Gastroesophageal sphincter (tissue), 4 donors: ENCODE measurements around the gene SESTD1. TPM values are rescaled to one million over a fixed set of nuclear protein-coding genes. Genes with fewer than 3 reads are reported as not detected.

Source experiments
- ATAC-seq: fragments of 150-250 bp; one replicate; pipeline ENCODE4 v1.9.1; 2016; ENCODE audit warnings: mild to moderate bottlenecking, moderate library complexity
- H3K27ac ChIP-seq, 4 donors: fragments of 200-600 bp; sonication (generic) in 3 of 4; 1 replicate in 3 of 4; 2 replicates in 1 of 4; pipeline ENCODE4 v1.5.1; 2016 to 2019
- H3K27me3 ChIP-seq: fragments of 200-600 bp; sonication (generic); one replicate; pipeline ENCODE4 v1.5.1; 2019
- H3K36me3 ChIP-seq, 2 donors: fragments of 200-600 bp; sonication (generic); one replicate each; pipeline ENCODE4 v1.5.1; 2019; ENCODE audit warnings: control low read depth in 1 of 2
- H3K4me1 ChIP-seq, 3 donors: fragments of 200-600 bp; sonication (generic); 1 replicate in 2 of 3; 2 replicates in 1 of 3; pipeline ENCODE4 v1.5.1; 2016 to 2019; ENCODE audit warnings: control low read depth in 2 of 3
- H3K4me3 ChIP-seq, 2 donors: fragments of 200-600 bp; sonication (generic); one replicate each; pipeline ENCODE4 v1.5.1; 2019; ENCODE audit warnings: mild to moderate bottlenecking in 1 of 2, moderate library complexity in 1 of 2
- H3K9me3 ChIP-seq, 3 donors: fragments of 200-600 bp; sonication (generic); one replicate each; pipeline ENCODE4 v1.5.1; 2017 to 2019; ENCODE audit warnings: control low read depth in 2 of 3
- CTCF ChIP-seq, 4 experiments: fragments of 200-600 bp in 2 of 4; fragments of 450-650 bp in 2 of 4; sonication (generic) in 1 of 4; IDR thresholded peaks; one replicate each; pipeline ENCODE4 v1.5.1; 2017 to 2019; ENCODE audit warnings: antibody characterized with exemption in 4 of 4, mild to moderate bottlenecking in 2 of 4, moderate library complexity in 2 of 4
- EP300 ChIP-seq: sonication (generic); formaldehyde crosslinking; IDR thresholded peaks from one replicate; pipeline ENCODE4 v1.6.1; 2017; ENCODE audit warnings: antibody characterized with exemption, mild to moderate bottlenecking
- POLR2A ChIP-seq, 2 donors: fragments of 450-650 bp; IDR thresholded peaks; one replicate each; pipeline ENCODE4 v1.6.1; 2017; ENCODE audit warnings: antibody characterized with exemption in 2 of 2, mild to moderate bottlenecking in 2 of 2, moderate library complexity in 1 of 2
- POLR2AphosphoS5 ChIP-seq: sonication (generic); formaldehyde crosslinking; IDR thresholded peaks from one replicate; pipeline ENCODE4 v1.6.1; 2017; ENCODE audit warnings: antibody characterized with exemption
- WGBS, 2 donors: methylation state at CpG; one replicate each; pipeline ENCODE4 v1.1.5; 2018; ENCODE audit warnings: low coverage in 1 of 2; 5-methylcytosine and 5-hydroxymethylcytosine counted together
- total RNA-seq, 4 donors: library from RNA; depleted of rRNA; stranded (reverse); fragments of >200 nt; gene quantifications; one replicate each; pipeline ENCODE4 v1.1.0, GENCODE V29; 2016

SESTD1 gene
- total RNA-seq, 4 donors from 2014 or later = 47.9 to 103 (median 68.5) TPM

GRCh38 chr2:179072527-179072926, 192.1 kb downstream of the SESTD1 start:
- Histone ChIP-seq H3K36me3 (no peaks in the 10 kb centered on the region), H3K27ac (no peak overlapping the region), H3K4me1 (no peaks in the 10 kb centered on the region), H3K9me3 (peaks cover 0 to 8% (median 0%) of the 10 kb centered on the region in 3 donors), H3K4me3 (no peak overlapping the region), H3K27me3 (no peaks in the 10 kb centered on the region)
- WGBS, 2 donors = 50 to 77% methylated on average over 2 to 3 of the region's 3 CpGs
- TF ChIP-seq POLR2AphosphoS5 (no peak), EP300 (no peak), POLR2A (IDR thresholded peaks at IDR 0.05) (no peak), CTCF (IDR thresholded peaks at IDR 0.05) (no peak)
- ATAC-seq = no peak

DNA sequence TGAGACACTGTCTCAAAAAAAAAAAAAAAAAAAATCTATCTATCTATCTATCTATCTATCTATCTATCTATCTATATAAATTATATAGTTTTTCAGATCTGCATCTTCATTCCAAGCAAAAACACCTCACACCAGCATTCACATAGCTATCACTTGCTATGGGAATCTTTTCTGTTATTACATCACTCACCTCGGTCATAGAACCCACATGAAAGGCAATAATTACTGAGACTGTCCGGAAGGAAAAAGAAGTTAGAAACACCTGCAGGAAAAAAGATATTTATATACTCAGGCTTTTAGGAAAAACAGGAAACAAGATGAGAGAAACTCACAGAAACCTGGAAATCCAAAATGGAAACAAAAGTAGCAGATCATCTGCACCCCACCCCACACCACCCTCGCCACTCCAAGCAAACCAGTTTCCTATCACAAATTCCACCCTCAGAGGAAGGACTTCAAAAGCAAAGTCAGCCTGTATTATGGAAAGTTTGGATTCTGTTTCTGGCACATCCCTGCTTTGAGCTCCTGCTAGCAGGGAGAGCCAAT, 192.7 kb downstream of the SESTD1 start:
- ATAC-seq = no peak
- WGBS, 2 donors = 49 to 64% methylated on average over 3 of the region's 3 CpGs
- TF ChIP-seq CTCF (IDR thresholded peaks at IDR 0.05) (no peak), POLR2AphosphoS5 (no peak), POLR2A (IDR thresholded peaks at IDR 0.05) (no peak), EP300 (no peak)
- H3K4me1 ChIP-seq = no peaks in the 10 kb centered on the region
- no peak overlapping the region for H3K4me3 ChIP-seq
- no peak overlapping the region for H3K27ac ChIP-seq
- H3K27me3 ChIP-seq = no peaks in the 10 kb centered on the region
- H3K36me3 ChIP-seq = no peaks in the 10 kb centered on the region
- H3K9me3 ChIP-seq = peaks cover 0 to 8% (median 0%) of the 10 kb centered on the region in 3 donors

GRCh38 chr2:179070895-179071294, 193.7 kb downstream of the SESTD1 start:
- no peak for ATAC-seq
- WGBS, 2 donors = 78 to 82% methylated on average over 1 to 2 of the region's 2 CpGs
- TF ChIP-seq POLR2AphosphoS5 (no peak), POLR2A (IDR thresholded peaks at IDR 0.05) (no peak), CTCF (IDR thresholded peaks at IDR 0.05) (no peak), EP300 (no peak)

GRCh38 chr2:179069685-179070084, 194.9 kb downstream of the SESTD1 start:
- 90 to 100% methylated on average over 1 of the region's 1 CpG for WGBS, 2 donors
- no peak for ATAC-seq
- no peaks in the 10 kb centered on the region for H3K36me3 ChIP-seq
- no peaks in the 10 kb centered on the region for H3K4me1 ChIP-seq
- H3K27me3 ChIP-seq = no peaks in the 10 kb centered on the region
- H3K4me3 ChIP-seq = no peak overlapping the region
- H3K9me3 ChIP-seq = peaks cover 0 to 9% (median 0%) of the 10 kb centered on the region in 3 donors
- H3K27ac ChIP-seq = no peak overlapping the region
- TF ChIP-seq EP300 (no peak), CTCF (IDR thresholded peaks at IDR 0.05) (no peak), POLR2AphosphoS5 (no peak), POLR2A (IDR thresholded peaks at IDR 0.05) (no peak)

More at GRCh38 chr2:179070895-179071294, 193.7 kb downstream of the SESTD1 start:
- Histone ChIP-seq H3K27me3 (no peaks in the 10 kb centered on the region), H3K4me3 (no peak overlapping the region), H3K36me3 (no peaks in the 10 kb centered on the region), H3K27ac (no peak overlapping the region), H3K4me1 (no peaks in the 10 kb centered on the region), H3K9me3 (peaks cover 0 to 9% (median 0%) of the 10 kb centered on the region in 3 donors)

DNA sequence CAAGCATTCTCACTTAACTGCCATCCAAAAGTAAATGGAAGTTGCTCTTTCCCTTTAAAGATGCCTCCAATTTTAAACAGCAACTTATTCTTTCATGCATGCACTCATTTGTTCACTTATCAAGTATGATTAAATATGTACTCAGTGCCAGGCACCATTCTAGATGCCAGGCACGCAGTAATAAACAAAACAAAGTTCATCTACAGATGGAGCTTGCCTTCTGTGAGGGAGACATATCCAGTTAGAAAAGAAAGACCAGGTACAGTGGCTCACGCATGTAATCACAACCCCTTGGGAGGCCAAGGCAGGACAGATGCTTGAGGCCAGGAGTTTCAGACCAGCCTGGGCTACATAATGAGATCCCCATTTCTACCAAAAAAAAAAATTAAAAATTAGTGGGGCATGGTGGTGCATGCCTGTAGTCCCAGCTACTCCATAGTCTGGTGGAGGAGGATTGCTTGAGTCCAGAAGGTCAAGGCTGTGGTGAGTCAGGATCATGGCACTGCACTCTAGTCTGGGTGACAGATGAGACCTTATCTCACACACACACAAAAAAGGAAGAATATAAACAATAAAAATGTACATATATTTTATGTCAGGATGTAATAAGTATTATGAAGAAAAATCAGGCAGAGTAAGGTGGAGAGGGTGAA, 195.5 kb downstream of the SESTD1 start:
- no peaks in the 10 kb centered on the region for H3K36me3 ChIP-seq
- WGBS, 2 donors = 73 to 76% methylated on average over 2 of the region's 2 CpGs
- H3K27me3 ChIP-seq = no peaks in the 10 kb centered on the region
- TF ChIP-seq CTCF (IDR thresholded peaks at IDR 0.05) (no peak), POLR2AphosphoS5 (no peak)
- ATAC-seq = no peak
- no peak overlapping the region for H3K27ac ChIP-seq
- peaks cover 0 to 9% (median 0%) of the 10 kb centered on the region in 3 donors for H3K9me3 ChIP-seq
- H3K4me3 ChIP-seq = no peak overlapping the region
- H3K4me1 ChIP-seq = no peaks in the 10 kb centered on the region
